ENCODE data around the gene HMCN2. TPM values are rescaled to one million over a fixed set of nuclear protein-coding genes. Genes with fewer than 3 reads are reported as not detected.

The HMCN2 gene
- total RNA-seq, 2 donors from 2014 or later = 20.1 to 30.6 TPM

DNA sequence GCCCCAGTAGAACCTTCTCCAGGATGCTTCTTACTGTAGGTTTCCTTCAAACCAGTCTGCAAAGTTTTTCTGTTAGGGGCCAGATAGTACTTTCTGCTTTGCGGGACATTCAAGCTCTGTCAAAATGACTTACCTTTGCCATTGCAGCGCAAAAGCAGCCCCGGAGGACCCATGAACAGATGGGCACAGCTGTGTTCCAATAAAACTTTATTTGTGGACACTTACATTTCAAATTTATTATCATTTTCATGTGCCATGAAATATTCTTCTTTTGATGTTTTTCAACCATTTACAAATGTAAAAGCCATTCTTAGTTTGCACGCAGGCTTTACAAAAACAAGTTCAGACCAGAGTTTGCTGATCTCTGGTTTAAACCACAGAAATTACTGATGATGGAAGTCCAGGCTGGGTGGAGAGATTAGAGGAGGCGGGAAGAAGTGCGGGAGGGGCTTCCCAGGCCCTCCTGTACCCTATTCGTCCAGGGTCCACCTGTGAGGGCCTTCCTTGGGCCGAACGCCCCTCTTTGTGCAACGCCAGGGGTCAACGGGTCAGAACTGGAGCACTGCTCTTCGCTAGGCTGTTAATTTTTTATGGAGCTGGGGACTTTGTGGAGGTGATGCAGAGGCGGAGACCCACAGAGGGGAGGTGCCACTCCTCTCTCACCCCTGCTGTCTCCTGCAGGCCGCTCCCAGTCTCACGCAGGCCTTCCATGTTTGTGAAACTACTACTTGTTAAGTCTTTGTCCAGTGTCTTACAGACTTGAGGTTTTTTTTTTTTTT is 171.6 kb downstream of the HMCN2 start:
- Histone ChIP-seq H3K9me3 (no peaks in the 10 kb centered on the region), H3K4me3 (no peak overlapping the region), H3K27ac (no peak overlapping the region), H3K4me1 (peaks cover 7% of the 10 kb centered on the region), H3K9ac (ENCODE audit: low read depth in 2 of 2, low read length in 2 of 2) (no peak overlapping the region), H3K27me3 (no peaks in the 10 kb centered on the region), H3K36me3 (no peaks in the 10 kb centered on the region)
- DNase-seq = no peak
- TF ChIP-seq, protein P1, sequence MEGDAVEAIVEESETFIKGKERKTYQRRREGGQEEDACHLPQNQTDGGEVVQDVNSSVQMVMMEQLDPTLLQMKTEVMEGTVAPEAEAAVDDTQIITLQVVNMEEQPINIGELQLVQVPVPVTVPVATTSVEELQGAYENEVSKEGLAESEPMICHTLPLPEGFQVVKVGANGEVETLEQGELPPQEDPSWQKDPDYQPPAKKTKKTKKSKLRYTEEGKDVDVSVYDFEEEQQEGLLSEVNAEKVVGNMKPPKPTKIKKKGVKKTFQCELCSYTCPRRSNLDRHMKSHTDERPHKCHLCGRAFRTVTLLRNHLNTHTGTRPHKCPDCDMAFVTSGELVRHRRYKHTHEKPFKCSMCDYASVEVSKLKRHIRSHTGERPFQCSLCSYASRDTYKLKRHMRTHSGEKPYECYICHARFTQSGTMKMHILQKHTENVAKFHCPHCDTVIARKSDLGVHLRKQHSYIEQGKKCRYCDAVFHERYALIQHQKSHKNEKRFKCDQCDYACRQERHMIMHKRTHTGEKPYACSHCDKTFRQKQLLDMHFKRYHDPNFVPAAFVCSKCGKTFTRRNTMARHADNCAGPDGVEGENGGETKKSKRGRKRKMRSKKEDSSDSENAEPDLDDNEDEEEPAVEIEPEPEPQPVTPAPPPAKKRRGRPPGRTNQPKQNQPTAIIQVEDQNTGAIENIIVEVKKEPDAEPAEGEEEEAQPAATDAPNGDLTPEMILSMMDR (IDR thresholded peaks at IDR 0.05) = no peak
- intact Hi-C loops (cut with DNase I) = no loop called here

DNA sequence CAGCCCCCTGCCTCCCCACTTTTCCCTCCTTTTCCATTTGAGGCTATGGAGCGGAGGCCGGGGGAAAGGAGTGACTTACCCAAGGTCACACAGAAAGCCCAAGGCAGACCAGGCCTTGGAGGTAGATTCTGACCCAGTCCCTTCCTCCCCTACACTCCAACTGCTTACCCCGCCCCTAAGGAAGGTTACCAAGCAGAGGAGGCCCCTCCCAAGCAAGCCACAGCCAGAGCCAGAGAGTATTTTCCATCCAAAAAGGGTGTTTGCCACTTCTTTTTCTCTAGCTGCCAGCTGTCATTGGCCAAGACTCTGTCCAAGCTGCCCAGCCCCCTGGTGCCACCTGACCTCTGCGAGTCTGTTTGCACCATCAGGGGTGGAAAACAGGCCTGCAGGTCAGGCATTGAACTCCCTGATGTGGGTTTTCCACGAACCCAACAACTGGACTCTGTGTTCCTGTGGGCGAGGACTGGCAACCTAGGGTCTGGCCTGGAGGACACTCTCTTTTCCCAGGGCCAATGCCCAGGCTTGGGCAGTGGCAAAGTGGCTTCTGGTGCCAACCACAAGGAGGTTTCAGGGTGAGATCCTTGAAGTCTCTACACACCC is 172.9 kb downstream of the HMCN2 start:
- Histone ChIP-seq H3K36me3 (no peaks in the 10 kb centered on the region), H3K27ac (no peak overlapping the region), H3K4me3 (no peak overlapping the region), H3K4me1 (peaks cover 3% of the 10 kb centered on the region), H3K9ac (ENCODE audit: low read depth in 2 of 2, low read length in 2 of 2) (no peak overlapping the region), H3K27me3 (no peaks in the 10 kb centered on the region), H3K9me3 (no peaks in the 10 kb centered on the region)
- no peak for DNase-seq
- TF ChIP-seq, protein P1 (IDR thresholded peaks at IDR 0.05) = no peak
- intact Hi-C loops (cut with DNase I) = no loop called here

DNA sequence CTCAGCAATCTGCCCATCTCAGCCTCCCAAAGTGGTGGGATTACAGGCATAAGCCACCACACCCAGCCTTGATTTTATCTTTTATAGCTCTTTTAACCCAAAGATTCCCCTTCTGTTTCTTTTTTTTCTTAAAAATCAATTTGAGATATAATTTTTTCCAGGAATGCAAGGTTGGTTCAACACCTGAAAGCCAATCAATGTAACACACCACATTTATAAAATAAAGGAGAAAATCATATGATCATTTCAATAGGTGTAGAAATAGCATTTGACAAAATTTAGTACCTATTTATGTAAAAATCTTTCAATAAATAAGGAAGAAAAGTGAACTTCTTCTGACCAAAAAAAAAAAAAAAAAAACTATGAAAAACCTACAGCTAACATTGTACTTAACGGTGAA is 175.5 kb downstream of the HMCN2 start:
- intact Hi-C loops (cut with DNase I) = no loop called here
- TF ChIP-seq, protein P1 (IDR thresholded peaks at IDR 0.05) = no peak
- Histone ChIP-seq H3K9ac (ENCODE audit: low read depth in 2 of 2, low read length in 2 of 2) (no peak overlapping the region), H3K27ac (no peak overlapping the region), H3K4me1 (no peaks in the 10 kb centered on the region), H3K36me3 (no peaks in the 10 kb centered on the region), H3K9me3 (no peaks in the 10 kb centered on the region), H3K4me3 (no peak overlapping the region), H3K27me3 (no peaks in the 10 kb centered on the region)
- DNase-seq = no peak

DNA sequence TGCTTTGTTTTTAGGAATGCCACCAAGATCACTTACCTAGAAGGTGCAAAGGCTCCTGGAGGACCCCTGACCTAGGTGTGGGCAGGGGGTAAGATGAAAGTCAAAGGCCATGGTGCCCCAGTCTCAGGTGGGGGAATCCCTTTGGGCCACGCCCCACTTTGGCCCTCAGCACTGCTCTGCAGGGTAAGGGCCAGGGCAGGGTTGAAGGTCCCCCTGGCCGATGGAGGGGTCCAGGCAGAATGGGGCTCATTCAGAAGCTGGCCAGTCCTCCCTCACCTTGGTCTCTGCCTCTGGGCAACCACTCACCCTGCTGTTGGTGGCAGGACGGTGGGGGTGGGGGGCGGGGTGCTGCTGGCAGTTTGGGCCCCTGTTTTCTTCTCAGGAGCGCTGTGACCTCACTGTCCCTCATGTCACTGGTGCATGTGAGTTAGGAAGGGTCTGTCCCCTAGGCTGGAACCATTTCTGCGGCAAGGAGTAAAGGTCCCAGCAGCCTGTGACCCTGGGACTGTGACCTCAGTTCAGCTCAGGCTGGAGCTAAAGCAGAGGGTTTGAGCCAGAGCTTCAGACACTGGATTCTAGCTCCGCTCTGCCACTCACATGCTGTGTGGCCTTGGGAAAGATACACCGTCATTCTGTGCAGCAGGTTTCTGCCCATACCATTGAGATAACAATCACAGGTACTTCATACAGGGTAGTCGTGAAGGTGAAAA is 177.3 kb downstream of the HMCN2 start:
- Histone ChIP-seq H3K4me1 (peaks cover 8% of the 10 kb centered on the region), H3K9me3 (no peaks in the 10 kb centered on the region), H3K27ac (no peak overlapping the region), H3K27me3 (no peaks in the 10 kb centered on the region), H3K9ac (ENCODE audit: low read depth in 2 of 2, low read length in 2 of 2) (no peak overlapping the region), H3K4me3 (no peak overlapping the region), H3K36me3 (no peaks in the 10 kb centered on the region)
- DNase-seq = no peak
- TF ChIP-seq, protein P1 (IDR thresholded peaks at IDR 0.05) = no peak
- intact Hi-C loops (cut with DNase I) = no loop called here

DNA sequence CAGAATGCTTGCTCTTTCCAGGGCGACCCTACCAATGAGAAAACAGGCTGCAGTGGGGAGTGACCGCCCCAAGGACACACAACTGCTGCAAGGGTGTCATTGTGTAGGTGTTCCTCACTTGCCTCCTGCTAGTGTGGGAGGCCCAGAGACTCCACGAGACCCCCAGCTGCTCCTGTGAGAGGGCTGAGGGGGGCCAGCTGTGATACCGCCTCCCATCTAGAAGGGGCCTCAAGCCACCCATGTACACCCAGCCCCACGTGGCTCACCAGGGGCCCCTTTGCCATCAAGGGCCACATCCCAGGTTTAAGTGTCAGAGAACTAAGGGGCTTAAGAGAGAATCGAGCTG is 177.9 kb downstream of the HMCN2 start:
- peaks cover 8% of the 10 kb centered on the region for H3K4me1 ChIP-seq
- no peaks in the 10 kb centered on the region for H3K27me3 ChIP-seq
- TF ChIP-seq, protein P1 (IDR thresholded peaks at IDR 0.05) = no peak
- intact Hi-C loops (cut with DNase I) = no loop called here
- no peak overlapping the region for H3K9ac ChIP-seq (ENCODE audit: low read depth in 2 of 2, low read length in 2 of 2)
- no peaks in the 10 kb centered on the region for H3K9me3 ChIP-seq
- no peaks in the 10 kb centered on the region for H3K36me3 ChIP-seq
- H3K27ac ChIP-seq = no peak overlapping the region
- no peak overlapping the region for H3K4me3 ChIP-seq
- DNase-seq = no peak
